HG02642 (cell line): ENCODE data around the gene PNMA6E.
"Not testable (repeated sequence)": the region's sequence is repeated elsewhere in the genome, so short reads cannot be mapped to it uniquely, and the experiment has no call there.

Experiments used
- ATAC-seq: cut with Tn5 transposase; IDR thresholded peaks from one replicate; pipeline ENCODE4 v1.9.1; 2021; ENCODE audit warnings: mild to moderate bottlenecking; ENCODE audit not compliant: unreplicated experiment, poor library complexity

PNMA6E gene

DNA sequence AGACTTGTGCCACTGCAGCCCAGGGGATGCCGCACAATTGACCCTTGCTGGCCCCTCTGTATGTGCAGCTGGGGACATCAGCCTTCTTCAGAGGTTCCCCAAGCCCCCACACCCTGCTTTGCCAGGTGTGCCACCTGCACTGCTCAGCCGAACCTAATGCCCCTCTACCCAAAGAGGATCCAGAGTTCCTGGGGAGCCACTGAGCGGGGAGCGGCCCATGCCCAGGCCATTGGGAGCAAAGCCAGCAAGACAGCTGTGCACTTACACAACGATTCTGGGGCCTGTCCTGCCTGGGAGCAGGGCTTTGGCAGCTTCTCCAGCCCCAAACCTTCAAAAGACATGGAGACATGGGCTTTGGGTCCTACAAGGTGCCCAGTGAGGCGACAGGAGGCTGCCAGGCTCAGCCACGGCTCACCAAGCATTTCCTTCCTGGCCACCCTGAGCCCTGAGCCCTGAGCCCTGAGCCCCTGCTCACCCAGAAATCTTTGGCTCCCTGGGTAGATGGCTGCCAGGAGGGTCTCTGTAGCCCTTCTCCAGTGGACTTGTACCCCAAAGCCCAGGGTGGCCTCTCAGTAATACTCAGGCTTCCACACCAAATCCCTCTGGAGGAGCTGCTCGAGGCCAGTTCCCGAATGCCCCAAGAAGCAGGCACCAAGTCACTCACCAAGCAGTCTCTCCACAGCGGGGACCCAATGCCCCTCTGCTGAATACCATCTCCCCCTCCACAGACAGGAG lies 13.0 kb downstream of the PNMA6E start:
- no peak for ATAC-seq

DNA sequence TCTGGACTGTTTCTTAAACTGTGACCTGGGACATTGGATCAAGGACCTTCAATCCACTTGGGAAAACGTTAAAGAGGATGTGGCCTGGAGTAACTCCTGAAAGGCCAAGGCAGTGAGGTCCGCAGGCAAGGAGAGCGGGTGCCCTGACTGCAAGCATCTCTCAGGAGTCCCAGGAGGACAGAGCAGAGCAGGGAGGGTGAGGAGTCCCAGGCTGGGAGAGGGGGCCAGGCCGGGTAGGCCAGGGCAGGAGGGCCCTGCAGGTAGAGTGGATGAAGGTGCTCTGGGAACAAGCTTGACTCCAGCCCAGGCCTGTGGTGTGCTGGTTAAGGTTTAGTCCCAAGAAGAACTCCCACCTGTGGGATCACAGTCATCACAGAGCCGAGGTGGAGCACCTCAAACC lies 13.8 kb downstream of the PNMA6E start:
- ATAC-seq, result no peak

DNA sequence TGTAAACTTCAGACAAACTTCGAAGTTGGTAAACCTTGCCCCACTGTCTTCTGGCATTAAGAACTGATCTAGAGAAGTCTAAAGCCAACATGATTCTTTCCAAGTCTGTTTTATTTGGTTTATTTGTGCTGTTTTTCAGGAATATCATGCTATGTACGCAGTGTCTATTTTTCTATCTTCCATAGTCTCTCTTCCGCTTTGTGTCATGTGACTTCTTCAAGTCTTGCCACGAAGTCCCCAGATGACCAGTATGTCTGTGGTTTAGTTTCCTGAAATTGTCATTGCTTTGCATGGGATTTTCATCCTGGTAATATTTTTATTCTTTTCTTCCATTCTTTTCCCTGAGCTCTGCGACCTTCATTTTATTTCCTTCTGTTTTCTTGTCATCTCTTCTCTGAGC lies 15.1 kb downstream of the PNMA6E start:
- no peak for ATAC-seq

DNA sequence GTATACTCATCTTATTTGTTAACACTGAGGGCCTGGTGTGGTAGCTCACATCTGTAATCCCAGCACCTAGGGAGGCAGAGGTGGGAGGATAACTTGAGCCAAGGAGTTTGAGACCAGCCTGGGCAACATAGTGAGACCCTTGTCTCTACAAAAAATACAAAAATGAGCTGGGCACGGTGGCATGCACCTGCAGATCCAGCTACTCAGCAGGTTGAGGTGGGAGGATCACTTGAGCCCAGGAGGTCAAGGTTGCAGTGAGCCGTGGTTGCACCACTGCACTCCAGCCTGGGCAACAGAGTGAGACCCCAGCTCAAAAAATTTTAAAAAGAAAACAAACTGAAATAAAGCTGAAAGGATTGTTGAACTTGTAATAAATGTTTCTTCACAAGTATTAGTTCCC lies 16.2 kb downstream of the PNMA6E start:
- ATAC-seq, result not testable (repeated sequence)

DNA sequence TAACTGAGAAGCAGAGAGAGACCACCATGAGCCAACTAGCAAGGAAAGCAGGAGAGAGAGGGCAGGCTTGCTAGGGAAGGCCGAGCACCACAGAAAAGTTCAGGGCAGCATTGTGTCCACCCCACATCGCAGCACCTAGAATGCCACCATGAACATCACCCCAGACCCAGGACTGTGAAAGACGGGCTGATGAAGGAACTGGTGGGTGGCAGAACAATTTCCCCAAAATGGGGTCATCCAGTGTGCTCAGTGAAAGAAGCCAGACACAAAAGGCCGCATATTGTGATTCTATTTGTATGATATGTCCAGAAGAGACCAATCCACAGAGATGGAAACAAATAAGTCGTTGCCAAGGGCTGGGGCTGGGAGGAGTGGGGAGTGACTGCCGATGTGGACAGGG lies 16.8 kb downstream of the PNMA6E start:
- no peak for ATAC-seq

DNA sequence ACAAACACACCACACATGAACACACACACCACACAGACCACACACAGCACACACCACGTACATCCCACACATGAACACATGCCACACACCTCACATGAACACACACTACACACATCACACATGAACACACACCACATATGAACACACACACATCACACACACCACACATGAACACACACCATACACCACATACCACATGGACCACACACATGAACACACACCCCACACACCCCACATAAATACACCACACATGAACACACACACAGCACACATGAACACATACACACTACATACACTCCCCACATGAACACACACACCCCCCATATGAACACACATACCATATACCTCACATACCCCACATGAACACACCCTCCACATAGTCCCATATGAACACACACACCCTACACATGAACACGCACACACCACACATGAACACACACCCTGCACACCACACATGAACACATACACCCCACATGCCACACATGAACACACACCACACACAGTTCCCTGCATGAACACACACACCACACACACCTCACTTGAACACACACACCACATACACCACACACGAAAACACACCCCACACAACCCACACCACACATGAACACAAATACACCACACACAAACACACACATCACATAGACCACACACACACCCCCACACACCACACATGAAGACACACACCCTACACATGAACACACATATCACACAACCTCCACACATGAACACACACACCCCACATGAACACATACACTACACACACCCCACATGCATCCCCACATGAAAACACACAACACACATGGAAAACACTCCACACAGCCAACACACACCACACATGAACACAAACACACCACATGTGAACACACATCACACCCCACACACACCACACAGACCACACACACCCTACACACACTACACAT lies 18.3 kb downstream of the PNMA6E start:
- no peak for ATAC-seq

DNA sequence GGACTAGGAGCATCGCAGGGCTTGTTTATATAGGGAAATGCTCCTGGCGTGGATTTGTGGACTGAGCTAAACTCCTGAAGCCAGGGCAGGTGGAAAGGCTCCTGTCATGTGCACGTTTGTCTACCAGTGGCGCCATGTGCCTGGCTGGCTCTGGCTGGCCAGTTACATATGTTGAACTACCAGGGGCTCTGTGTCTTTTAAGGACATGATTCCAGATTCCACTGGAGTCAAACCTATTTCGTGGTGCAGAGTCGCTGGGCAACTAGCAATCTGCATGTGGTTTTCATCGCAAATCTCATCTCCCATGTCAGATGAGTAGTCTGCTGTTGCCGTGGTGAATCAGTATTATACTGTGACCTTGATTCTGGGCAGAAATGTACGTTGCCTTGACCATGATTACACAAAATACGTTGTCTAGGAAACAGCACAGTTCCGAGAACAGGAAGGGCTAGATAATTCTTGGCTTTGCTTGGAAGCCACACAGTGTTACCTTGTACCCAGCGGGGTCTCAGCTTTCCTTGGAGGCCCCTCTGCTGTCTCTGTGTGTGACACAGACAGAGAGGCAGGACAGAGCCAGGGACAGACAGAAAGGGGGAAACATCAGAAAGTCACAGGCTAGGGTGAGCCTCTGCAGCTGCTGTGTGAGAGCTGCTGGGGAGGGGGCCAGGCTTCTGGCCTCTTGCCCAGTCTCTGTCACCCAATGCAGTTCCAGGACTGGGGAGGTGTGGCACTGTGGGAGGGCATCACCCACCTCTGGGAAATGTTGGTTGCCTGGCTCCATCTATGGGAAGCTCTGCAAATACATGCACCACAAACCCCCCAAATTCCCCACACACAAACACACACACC lies 19.2 kb downstream of the PNMA6E start:
- ATAC-seq, result no peak

DNA sequence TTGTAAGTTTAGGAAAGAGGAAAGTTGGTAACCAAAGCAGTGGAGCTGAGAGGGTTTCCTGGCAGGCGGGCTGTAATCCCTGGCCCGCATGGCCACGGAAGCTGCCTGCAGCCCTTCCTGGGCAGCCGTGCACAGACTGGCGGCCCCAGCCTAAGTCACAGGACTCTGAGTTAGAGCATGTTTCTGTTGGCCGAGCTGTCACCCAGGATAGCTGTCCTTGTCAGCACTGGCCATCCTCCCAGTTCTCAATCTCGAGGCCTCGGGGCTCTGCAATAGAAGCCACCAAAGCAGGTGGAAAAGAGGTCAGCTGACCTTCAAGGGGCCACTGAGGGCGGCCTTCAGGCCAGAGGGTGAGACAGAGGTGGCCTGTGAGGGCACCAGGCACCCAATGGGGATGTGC lies 20.5 kb downstream of the PNMA6E start:
- ATAC-seq, result no peak

DNA sequence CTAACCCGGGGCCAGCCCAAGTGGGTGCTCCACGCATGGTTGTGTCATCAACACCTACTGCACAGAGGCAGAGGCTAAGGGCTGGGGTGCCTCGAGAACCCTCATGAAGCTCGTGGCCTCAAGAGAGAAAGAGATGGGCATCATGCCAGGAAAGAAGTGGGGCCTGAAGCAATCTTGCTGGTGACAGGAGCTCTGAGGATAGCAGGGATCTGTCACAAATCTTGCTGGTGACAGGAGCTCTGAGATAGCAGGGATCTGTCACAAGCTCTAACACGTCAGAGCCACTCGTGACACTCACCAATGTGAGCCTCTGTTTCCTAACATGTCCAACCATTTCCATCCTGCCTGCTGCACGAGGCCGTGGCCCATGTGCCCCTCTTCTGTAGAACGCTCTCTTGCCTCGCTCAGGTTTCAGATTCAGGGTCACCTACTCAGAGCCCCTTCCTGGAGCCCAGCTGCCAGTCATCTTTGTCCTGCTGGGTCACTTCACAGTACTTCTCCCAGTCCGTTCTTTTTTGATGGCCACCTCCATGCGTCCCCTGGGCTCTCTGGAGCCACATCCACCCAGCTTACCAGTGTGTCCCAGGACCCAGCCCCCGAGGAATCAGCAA lies 21.1 kb downstream of the PNMA6E start:
- no peak for ATAC-seq

DNA sequence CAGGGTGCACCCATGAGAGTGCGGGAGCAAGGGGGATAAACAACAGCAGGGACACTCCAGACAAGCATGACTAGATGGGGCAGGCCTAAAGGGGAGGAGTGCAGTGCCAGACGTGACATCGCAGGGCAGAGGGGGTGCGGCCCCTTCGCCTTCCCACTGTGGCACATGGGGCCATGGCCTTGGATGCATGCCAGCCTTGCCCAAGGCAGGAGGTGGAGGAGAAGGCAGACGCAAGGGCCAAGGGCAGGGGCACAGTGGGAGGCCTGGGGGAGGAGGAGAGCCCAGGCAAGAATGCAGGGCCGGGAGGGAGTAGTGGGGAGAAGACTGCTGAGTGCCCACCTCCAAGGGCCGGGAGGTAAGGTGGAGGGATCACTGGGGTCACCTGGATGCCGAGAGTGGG lies 21.6 kb downstream of the PNMA6E start:
- ATAC-seq, result no peak

DNA sequence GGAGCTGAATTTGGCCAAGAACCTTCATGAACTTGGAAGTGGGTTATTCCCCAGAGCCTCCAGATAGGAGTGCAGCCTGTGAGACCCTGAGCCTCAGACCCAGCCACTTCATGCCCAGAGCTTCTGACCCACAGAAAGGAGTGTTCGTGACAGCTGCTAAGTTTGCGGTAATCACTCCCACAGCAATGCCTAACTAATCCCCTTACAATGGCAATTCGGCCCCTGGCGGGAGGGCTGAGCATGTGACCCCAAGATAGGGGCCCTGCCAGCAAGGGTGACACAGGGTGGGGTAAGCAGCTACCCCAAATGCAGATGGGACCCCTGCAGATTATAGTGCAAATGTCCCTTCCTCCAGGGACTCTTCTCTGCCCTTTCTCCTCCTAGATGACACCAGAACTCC lies 22.5 kb downstream of the PNMA6E start:
- ATAC-seq, result no peak

DNA sequence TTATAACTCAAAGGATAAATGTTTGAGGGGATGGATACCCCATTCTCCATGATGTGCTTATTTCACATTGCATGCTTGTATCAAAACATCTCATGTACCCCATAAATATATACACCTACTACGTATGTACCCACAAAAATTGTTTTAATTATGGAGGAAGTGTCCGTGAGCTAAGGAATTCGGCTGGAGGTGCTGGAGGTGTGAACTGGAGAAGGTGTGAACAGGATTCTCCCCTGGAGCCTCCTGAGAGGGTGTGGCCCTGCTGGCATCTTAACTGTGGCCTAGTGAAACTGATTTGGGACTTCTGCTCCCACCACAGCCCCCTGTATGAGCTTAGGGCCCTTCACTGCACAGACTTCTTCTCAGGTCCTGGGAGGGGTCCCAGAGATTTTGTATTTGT lies 23.4 kb downstream of the PNMA6E start:
- ATAC-seq, result no peak

DNA sequence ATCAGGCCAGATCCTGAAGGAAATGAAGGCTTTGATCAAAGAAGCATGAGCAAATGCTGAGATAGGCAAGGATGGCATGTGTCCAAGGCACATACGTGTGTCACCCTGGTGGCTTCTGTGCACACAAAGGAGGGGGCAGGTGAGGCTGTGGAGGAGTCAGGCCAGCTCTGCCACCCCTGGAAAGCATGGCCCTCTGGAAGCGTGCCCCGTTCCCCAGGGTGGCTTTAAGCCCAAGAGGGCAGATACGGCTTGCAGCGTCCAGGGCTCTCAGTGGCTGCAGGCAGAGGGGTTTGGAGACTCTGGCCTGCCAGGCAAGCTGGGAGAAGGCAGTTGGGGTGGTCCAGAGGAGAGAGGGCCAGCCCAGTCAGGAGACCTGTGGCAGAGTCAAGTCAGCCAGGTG lies 25.6 kb downstream of the PNMA6E start:
- ATAC-seq, result no peak

DNA sequence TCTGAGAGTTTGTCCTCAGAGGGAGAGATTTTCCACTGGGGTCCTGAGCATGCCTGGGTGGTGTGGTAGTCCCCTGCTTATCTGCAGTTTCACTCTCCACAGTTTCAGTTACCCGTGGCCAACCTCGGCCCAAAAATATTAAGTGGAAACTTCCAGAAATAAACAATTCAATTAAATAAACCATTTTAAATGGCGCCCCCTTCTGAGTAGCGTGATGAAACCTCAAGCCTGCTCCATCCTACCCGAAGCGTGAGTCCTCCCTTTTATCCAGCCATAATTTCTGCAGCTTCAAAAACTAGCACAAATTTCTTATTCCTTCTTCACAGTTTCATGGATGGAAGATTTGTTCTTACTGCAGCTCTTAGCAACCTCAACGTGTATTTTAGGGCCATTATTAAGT lies 26.7 kb downstream of the PNMA6E start:
- no peak for ATAC-seq

DNA sequence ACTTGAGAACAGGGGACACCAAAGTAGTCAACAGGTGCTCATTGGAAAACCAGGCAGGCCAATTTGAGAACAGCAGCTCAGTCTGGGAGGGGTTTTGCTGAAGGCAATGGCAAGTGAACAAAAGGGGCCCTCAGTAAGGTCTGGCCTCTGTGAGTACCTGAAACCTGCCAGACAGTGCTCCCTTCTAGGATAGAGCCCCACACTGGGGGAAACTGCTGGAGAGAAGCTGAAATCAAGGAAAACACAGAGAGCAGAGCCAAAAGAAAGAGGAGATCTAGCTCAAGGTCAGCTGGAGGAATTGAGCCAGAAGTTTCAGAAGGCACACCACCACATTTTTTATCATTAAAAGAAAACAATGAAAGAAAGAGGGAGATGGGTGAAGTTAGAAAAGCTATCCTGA lies 28.2 kb downstream of the PNMA6E start:
- no peak for ATAC-seq

DNA sequence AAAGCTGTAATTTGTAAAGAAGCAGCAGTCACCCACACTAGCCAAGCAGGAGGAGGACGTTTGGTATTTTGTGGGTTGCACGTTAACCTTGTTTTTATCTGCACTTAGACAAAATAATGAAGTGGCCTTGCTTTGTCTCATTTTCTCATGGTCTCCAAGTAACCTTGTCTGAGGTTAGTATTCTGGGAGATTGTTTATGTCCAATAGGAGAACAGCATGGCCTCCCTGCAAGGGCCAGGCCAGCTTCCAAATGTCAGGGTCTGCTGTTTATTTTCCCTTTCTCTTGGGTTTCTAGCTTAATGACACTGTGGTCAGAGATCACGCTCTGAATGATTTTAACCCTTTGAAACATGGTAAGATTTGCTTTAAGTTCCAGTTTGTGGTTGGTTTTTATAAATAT lies 29.9 kb downstream of the PNMA6E start:
- ATAC-seq, result no peak

DNA sequence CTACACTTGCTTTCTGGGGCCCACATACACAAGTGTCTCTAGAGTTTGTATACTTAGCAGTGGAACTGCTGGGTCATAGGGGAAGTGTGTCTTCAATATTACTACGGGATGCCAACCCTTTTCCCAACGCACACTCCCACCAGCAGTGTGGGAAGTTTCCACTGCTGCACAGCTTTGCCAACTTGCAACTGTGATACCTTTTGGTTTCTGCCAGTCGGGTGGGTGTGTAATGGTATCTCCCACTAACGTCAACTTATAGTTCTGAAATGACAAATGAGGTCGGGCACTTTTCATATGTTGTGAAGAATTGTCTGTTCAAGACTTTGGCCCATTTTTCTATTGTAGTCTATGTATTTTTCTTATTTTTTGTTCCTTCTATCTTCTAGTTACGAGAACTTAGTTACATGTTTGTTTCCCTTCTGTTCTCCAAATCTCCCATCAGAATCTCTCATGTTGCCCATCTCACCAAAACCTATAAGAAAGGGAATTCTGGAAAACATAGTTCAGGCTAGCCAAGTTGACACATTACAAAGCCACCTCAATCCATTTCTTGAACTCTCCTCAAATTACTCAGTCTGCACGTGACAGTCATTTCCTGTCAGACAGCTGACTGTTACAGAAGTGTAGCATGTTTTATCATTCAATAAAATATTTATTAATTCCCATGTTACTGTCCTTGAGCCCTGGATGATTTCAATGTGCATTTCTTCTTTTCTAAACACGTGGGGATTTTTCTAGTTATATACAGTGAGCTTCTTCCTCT lies 30.7 kb downstream of the PNMA6E start:
- no peak for ATAC-seq

DNA sequence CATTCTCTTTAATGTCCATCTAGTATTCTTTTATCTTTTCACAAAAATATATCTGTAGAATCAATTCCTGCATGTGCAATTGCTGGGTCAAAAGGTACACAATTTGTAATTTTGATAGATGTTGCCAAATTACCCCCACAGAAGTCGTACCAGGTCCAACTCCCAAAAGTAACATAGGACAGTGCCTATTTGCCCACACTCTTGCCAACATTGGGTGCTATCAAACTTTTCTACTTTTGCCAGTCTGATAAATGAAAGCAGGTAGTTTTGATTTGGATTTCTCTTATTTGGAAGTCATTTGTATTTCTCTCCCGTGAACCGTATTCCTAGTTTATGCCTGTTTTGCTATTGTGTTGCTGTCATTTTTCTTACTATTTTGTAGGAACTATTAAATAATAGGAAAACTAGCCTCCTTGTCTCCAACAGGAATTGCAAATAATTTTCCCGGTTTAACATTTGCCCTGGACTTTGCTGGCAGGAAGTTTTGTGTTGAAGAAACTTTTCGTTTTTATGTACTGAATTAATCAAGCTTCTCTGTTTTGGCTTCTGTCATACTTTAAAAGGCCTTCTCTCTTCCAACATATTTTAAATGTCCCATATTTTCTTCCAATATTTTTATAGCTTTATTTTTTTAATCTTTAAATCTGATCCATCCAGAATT lies 34.1 kb downstream of the PNMA6E start:
- ATAC-seq, result no peak

DNA sequence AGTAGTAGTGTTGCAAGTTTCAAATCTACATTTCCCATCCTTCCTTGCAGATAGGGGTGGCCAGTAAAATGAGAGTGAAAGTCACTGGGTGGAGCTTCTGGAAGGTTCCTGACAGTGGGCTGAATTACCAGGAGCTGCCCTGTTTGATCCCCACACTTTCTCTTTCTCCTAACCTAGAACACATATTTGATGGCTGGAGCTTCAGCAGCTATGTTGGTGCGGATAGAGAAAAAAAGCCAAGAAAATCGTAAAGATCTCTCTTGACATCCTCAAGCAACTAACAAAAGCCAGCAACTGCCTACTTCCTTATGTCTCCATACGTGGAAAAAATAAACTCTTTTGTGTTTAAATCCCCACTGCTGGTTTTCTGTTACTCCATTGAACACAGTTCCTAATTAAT lies 35.0 kb downstream of the PNMA6E start:
- no peak for ATAC-seq
